PC-9 (cell line): Measurements from ENCODE around the gene TRIM59.

ENCODE experiments used
- CTCF ChIP-seq: fragments of 200-600 bp; sonication (generic); conservative IDR thresholded peaks from 2 replicates; pipeline ENCODE4 v1.6.1; 2017; ENCODE audit warnings: mixed run types, antibody characterized with exemption, mild to moderate bottlenecking, moderate library complexity
- EZH2 ChIP-seq: fragments of 200-600 bp; sonication (generic); IDR thresholded peaks from 2 replicates; pipeline ENCODE4 v1.8.0; 2017; ENCODE audit warnings: antibody characterized with exemption, low read depth

- no peak for TF ChIP-seq CTCF
- TF ChIP-seq EZH2 = no peak
Observed at GRCh38 chr3:160481856-160482255, 32.3 kb upstream of the TRIM59 start.
